Measurements from ENCODE around the gene MLF2. TPM values are rescaled to one million over a fixed set of nuclear protein-coding genes. Genes with fewer than 3 reads are reported as not detected.

The MLF2 gene
- 187 TPM for polyA plus RNA-seq (ENCODE audit: insufficient read length)
- long read RNA-seq, donor 1, transcript MLF2-201 (9 exons, 1,969 nt), result major isoform, 114 of 163 reads
- long read RNA-seq, donor 1, partial matches to known transcripts, result 28 of 163 reads
- long read RNA-seq, donor 1, other reads (novel, unspliced or antisense), result 20 of 163 reads
- long read RNA-seq, donor 2, transcript MLF2-201 (9 exons, 1,969 nt), result major isoform, 99 of 1,529 reads
- long read RNA-seq, donor 2, partial matches to known transcripts, result 1,377 of 1,529 reads
- long read RNA-seq, donor 2, other reads (novel, unspliced or antisense), result 50 of 1,529 reads
- long read RNA-seq, donor 3, transcript MLF2-201 (9 exons, 1,969 nt), result major isoform, 62 of 1,032 reads
- long read RNA-seq, donor 3, partial matches to known transcripts, result 918 of 1,032 reads
- long read RNA-seq, donor 3, other reads (novel, unspliced or antisense), result 51 of 1,032 reads
- long read RNA-seq, donor 4, transcript MLF2-201 (9 exons, 1,969 nt), result major isoform, 8 of 657 reads
- long read RNA-seq, donor 4, partial matches to known transcripts, result 541 of 657 reads
- long read RNA-seq, donor 4, other reads (novel, unspliced or antisense), result 108 of 657 reads
- long read RNA-seq, donor 5, transcript MLF2-201 (9 exons, 1,969 nt), result major isoform, 167 of 259 reads
- long read RNA-seq, donor 5, partial matches to known transcripts, result 74 of 259 reads
- long read RNA-seq, donor 5, other reads (novel, unspliced or antisense), result 16 of 259 reads
- long read RNA-seq, donor 6, transcript MLF2-201 (9 exons, 1,969 nt), result major isoform, 104 of 146 reads
- long read RNA-seq, donor 6, partial matches to known transcripts, result 31 of 146 reads
- long read RNA-seq, donor 6, other reads (novel, unspliced or antisense), result 11 of 146 reads
- long read RNA-seq, donor 7, transcript MLF2-201 (9 exons, 1,969 nt), result major isoform, 129 of 189 reads
- long read RNA-seq, donor 7, partial matches to known transcripts, result 29 of 189 reads
- long read RNA-seq, donor 7, other reads (novel, unspliced or antisense), result 30 of 189 reads
- long read RNA-seq, donor 8, transcript MLF2-201 (9 exons, 1,969 nt), result major isoform, 41 of 577 reads
- long read RNA-seq, donor 8, partial matches to known transcripts, result 518 of 577 reads
- long read RNA-seq, donor 8, other reads (novel, unspliced or antisense), result 18 of 577 reads

- DNase-seq, result peak; percentile 98
Observed at GRCh38 chr12:6752921-6753771, at the start of gene MLF2. Gene MLF2, minus strand, starts transcription at chr12:6753141. Its CDS starts 807 bp downstream, at chr12:6752334.

GRCh38 chr12:6799147-6799546, 46.2 kb upstream of the MLF2 start:
- no peak for DNase-seq

- DNase-seq, result no peak
Observed at GRCh38 chr12:6796576-6796975, 43.6 kb upstream of the MLF2 start.

- DNase-seq, result no peak
Observed at GRCh38 chr12:6795088-6795487, 42.1 kb upstream of the MLF2 start.

- DNase-seq, result peak; percentile 41
Observed at GRCh38 chr12:6792522-6793201, 39.7 kb upstream of the MLF2 start.

- no peak for DNase-seq
Observed at GRCh38 chr12:6791931-6792520, 39.1 kb upstream of the MLF2 start.

GRCh38 chr12:6790496-6791150, 37.7 kb upstream of the MLF2 start:
- DNase-seq, result no peak

GRCh38 chr12:6788972-6789924, 36.3 kb upstream of the MLF2 start, which contains the start of gene CD4:
Gene CD4, plus strand, starts transcription at chr12:6789528. Its CDS starts 10,611 bp downstream, at chr12:6800139.
- peak; percentile 13 for DNase-seq

- no peak for DNase-seq
Observed at GRCh38 chr12:6787309-6787708, 34.4 kb upstream of the MLF2 start.

- DNase-seq, result no peak
Observed at GRCh38 chr12:6786416-6787094, 33.6 kb upstream of the MLF2 start.

- no peak for DNase-seq
Observed at GRCh38 chr12:6784761-6785160, 31.8 kb upstream of the MLF2 start.

- no peak for DNase-seq
Observed at GRCh38 chr12:6784296-6784695, 31.4 kb upstream of the MLF2 start.

GRCh38 chr12:6783828-6784227, 30.9 kb upstream of the MLF2 start:
- DNase-seq, result no peak

GRCh38 chr12:6782850-6783566, 30.1 kb upstream of the MLF2 start:
- DNase-seq, result no peak

- DNase-seq, result no peak
Observed at GRCh38 chr12:6782119-6782518, 29.2 kb upstream of the MLF2 start.

GRCh38 chr12:6780573-6780972, 27.6 kb upstream of the MLF2 start:
- DNase-seq, result no peak

- no peak for DNase-seq
Observed at GRCh38 chr12:6779708-6780432, 26.9 kb upstream of the MLF2 start.

Data from left kidney (tissue), 8 donors.